ENCODE data around the gene EDEM1.

GRCh38 chr3:5192571-5193365 lies 5.3 kb downstream of the EDEM1 start:
- TF ChIP-seq CTCF (conservative IDR thresholded peaks at IDR 0.05) (no peak), ZFX (IDR thresholded peaks at IDR 0.05) (no peak)
